NCI-H2196 (cell line): ENCODE results near the gene SQSTM1.
"Not testable (repeated sequence)": the region's sequence is repeated elsewhere in the genome, so short reads cannot be mapped to it uniquely, and the experiment has no call there.

Experiments used
- DNase-seq: peaks from one replicate; lab custom pipeline; 2025; ENCODE audit not compliant: unreplicated experiment; lab: John Stamatoyannopoulos, UW

SQSTM1 gene

GRCh38 chr5:179823937-179824744, 3.4 kb downstream of the SQSTM1 start:
- no peak for DNase-seq

GRCh38 chr5:179824745-179825112, 4.0 kb downstream of the SQSTM1 start:
- DNase-seq: no peak

GRCh38 chr5:179825655-179826182, 5.0 kb downstream of the SQSTM1 start:
- DNase-seq: no peak

GRCh38 chr5:179827680-179828079, 7.0 kb downstream of the SQSTM1 start:
- DNase-seq: no peak

GRCh38 chr5:179828756-179829421, 8.2 kb downstream of the SQSTM1 start:
- DNase-seq: no peak

GRCh38 chr5:179829732-179830435, 9.2 kb downstream of the SQSTM1 start:
- no peak for DNase-seq

GRCh38 chr5:179830818-179831468, 10.2 kb downstream of the SQSTM1 start:
- DNase-seq: no peak

- no peak for DNase-seq
These were observed 11.5 kb downstream of the SQSTM1 start for GRCh38 chr5:179832039-179832745.

- DNase-seq: no peak
These were observed 12.5 kb downstream of the SQSTM1 start for GRCh38 chr5:179833056-179833708.

GRCh38 chr5:179833709-179834070, 13.0 kb downstream of the SQSTM1 start:
- no peak for DNase-seq

- no peak for DNase-seq
These were observed 13.4 kb downstream of the SQSTM1 start for GRCh38 chr5:179834120-179834519.

- DNase-seq: not testable (repeated sequence)
These were observed 14.2 kb downstream of the SQSTM1 start for GRCh38 chr5:179834871-179835270.

- no peak for DNase-seq
These were observed 15.7 kb downstream of the SQSTM1 start for GRCh38 chr5:179836225-179837019.

GRCh38 chr5:179837076-179838011, 16.6 kb downstream of the SQSTM1 start:
- DNase-seq: no peak

- DNase-seq: no peak
These were observed 18.9 kb downstream of the SQSTM1 start for GRCh38 chr5:179839328-179840256.

- no peak for DNase-seq
These were observed 19.6 kb downstream of the SQSTM1 start for GRCh38 chr5:179840321-179840720.

- DNase-seq: no peak
These were observed 20.1 kb downstream of the SQSTM1 start for GRCh38 chr5:179840766-179841165.
